ENCODE results near the gene PSMA7.
A peak's percentile ranks its signal among the peaks of the same experiment; 100 is the strongest.

The PSMA7 gene

DNA sequence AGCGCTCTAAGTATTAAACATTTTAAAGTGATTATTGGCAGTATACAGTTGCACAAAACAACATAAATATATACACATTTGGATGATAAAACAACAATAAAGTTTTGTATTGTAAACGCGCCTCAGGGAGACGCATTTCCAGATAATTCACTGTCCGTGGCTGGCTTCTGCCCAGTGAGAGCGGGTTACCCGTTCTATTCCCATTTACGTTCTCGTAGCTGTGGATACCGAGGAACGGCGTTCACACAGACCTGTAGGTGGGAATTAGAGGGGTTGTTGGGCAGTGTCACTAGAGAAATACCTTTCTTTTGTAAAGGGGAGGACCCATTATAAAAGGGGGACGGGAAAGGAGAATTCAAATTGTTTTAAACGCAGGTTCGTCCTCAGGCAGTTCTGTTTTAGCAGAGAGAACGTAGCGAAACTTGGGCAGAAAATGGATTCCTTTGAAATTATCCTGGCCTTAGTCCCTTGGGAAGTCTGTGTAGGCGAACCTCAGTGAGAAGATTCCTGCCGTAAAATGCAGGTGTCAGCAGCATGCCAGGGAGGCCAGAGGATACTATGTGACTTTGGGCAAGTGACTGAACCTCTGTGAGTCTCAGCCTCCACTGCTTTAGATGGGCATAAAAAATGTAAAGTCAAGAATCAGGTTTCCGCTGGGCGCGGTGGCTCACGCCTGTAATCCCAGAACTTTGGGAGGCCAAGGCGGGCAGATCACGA, 40.4 kb upstream of the PSMA7 start:
- no peak for TF ChIP-seq ZFX (IDR thresholded peaks at IDR 0.05; ENCODE audit: borderline replicate concordance)
- H3K27ac ChIP-seq = peak overlapping the region; percentile 86

DNA sequence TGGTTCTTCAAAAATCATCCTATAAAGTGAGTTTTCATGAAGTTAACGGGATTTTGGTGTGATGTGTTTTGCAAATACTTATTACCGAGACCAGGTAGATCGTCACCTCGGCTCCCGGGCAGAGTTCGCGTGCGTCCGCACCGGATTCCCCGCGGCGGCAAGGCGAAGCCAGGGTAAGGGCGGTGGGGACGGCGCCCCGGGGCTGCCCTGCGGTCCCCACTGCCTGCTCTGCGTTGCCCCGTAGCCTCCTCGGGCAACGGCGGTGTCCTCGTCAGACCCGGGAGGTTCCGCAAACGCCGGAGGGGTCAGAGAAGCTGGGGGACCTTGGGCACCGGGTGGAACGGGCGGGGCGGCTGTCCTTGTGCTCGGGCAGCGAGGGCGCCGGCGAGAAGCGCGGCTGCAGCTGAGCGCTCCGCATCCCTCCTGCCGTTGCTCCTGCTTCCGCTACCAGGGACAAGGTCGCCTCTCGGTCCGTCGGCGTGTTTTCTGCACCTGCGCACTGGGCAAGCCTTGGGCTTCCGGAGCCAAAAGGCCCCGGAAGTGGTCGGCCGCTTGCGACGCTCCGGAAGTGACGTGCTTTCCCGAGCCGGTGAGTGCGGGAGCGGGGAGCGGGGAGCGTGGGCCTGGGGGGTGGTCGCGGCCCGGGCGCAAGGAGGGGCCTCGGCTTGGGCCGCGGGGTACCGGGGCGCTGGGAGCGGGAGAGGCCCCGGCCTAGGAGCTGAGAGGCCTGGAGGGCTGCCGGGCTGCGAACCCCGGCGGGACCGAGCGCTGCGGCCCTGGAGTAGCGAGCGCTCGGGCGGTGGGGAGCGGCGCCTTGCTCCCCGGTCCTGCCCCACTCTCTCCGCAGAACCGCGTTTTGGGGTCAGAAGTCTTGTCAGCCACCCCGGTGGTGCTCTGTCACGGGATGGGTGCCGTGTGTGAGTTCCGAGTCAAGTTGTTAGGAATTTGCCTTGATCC, 39.6 kb upstream of the PSMA7 start, which contains the start of gene MTG2:
MTG2 (plus strand) TSS at position 560 of the 957 bp plus-strand sequence. CDS start 10,393 bp downstream, outside the sequence.
- TF ChIP-seq, protein P1, sequence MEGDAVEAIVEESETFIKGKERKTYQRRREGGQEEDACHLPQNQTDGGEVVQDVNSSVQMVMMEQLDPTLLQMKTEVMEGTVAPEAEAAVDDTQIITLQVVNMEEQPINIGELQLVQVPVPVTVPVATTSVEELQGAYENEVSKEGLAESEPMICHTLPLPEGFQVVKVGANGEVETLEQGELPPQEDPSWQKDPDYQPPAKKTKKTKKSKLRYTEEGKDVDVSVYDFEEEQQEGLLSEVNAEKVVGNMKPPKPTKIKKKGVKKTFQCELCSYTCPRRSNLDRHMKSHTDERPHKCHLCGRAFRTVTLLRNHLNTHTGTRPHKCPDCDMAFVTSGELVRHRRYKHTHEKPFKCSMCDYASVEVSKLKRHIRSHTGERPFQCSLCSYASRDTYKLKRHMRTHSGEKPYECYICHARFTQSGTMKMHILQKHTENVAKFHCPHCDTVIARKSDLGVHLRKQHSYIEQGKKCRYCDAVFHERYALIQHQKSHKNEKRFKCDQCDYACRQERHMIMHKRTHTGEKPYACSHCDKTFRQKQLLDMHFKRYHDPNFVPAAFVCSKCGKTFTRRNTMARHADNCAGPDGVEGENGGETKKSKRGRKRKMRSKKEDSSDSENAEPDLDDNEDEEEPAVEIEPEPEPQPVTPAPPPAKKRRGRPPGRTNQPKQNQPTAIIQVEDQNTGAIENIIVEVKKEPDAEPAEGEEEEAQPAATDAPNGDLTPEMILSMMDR (IDR thresholded peaks at IDR 0.05) = no peak
- TF ChIP-seq ZFX (IDR thresholded peaks at IDR 0.05; ENCODE audit: borderline replicate concordance) = no peak
- H3K27ac ChIP-seq = peak within 1 kb of the TSS; percentile 86

DNA sequence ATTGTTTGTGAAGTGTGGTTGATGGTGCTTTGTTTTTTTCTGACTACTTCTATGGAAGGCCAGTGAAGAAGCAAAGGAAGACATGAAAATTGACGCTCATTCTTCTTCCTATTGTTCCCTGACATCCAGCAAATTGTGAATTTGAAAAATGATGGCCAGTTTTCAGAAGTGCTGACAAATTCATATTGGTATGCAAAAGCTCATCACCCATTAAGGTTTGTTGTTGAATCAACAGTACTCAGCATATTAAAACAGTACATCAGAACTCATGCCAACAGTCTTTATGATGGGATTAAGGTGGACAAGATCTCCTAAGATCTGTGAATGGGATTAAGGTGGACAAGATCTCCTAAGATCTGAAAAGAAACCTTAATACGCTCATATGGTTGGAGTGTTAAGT, 38.6 kb upstream of the PSMA7 start:
- TF ChIP-seq, protein P1 (IDR thresholded peaks at IDR 0.05) = no peak
- peak overlapping the region; percentile 86 for H3K27ac ChIP-seq

DNA sequence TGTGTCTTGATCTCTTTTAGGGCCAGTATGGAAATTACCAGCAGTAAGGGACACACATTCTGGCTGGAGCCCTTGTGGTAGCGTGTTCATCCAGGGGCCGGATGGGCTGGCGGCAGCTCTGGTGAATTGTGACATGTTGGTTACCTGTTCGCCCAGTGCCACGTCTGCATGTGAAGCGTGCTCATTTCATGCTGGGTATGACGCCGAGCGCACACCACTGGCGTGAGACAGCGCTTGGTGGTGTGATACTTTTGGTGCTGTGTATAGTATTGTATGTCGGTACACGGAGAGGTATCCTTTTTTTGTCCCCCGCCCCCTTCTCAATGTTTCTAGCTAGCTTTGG, 35.9 kb upstream of the PSMA7 start:
- TF ChIP-seq, protein P1 (IDR thresholded peaks at IDR 0.05) = no peak
- TF ChIP-seq ZFX (IDR thresholded peaks at IDR 0.05; ENCODE audit: borderline replicate concordance) = no peak
- H3K27ac ChIP-seq = no peak overlapping the region

DNA sequence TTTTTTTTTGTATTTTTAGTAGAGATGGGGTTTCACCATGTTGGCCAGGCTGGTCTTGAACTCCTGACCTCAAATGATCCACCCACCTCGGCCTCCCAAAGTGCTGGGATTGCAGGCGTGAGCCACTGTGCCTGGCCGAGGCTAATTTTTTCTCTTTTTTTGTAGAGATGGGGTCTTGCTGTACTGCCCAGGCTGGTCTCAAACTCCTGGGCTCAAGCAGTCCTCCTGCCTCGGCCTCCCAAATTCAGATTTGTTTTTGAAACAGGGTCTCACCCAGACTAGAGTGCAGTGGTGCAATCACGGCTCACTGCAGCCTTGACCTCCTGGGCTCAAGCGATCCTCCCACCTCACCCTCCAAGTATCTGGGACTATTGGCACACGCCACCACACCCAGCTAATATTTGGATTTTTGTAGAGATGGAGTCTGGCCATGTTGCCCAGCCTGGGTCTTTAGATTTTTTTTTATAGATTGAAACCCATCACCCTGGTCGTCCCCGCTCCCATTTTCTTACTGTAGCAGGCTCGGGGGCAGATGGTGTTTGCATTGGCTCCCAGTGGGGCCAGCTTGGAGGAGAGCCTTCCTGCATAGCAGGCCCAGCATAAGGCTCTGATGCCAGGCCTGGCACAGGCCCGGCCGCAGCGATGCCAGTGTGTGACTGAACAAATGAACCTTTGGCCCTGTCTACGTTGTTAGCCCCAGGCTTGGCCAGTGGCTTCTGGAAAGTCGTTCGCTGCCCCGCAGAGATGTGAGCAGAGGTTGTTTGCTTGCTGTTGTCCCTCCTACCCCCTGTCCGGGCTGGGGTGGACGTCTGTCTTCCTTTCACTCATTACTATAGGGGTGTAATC, 35.3 kb upstream of the PSMA7 start:
- TF ChIP-seq, protein P1 (IDR thresholded peaks at IDR 0.05) = no peak
- no peak for TF ChIP-seq ZFX (IDR thresholded peaks at IDR 0.05; ENCODE audit: borderline replicate concordance)
- no peak overlapping the region for H3K27ac ChIP-seq

DNA sequence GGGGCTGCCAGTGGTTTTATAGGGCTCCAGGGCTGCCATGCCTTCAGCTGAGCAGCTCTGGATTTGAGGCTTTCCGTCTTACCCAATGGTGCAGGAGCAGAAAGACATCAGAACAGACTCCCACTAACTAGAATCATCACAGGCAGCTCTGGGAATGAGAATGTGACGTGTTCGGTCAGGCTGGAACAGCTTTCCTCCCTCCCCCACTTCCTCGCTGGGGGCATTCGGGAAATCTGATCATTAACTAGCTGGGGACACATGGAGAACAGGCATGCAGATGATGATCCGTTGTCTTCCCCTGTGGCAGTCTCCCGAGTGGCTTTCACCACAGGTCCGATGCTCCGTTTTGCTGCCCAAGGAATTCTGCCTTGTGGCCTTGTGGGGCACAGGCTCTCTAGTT, 34.1 kb upstream of the PSMA7 start:
- H3K27ac ChIP-seq = no peak overlapping the region
- TF ChIP-seq, protein P1 (IDR thresholded peaks at IDR 0.05) = no peak
- no peak for TF ChIP-seq ZFX (IDR thresholded peaks at IDR 0.05; ENCODE audit: borderline replicate concordance)

DNA sequence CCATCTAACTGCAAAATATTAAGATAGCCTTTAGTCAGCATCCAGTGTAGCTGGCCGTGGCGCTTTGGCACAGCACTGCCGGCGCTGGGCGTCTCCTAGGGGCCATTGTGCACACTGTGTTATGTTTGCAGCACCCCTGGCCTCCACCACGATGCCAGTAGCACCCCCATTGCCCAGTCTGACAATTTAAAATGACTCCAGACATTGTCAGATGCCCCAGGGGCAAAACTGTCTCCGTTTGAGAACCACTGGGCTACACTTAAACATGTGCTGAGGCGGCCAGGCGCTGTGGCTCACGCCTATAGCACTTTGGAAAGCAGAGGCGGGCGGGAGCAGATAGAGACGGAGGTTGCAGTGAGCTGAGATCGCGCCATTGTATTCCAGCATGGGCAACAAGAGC, 33.7 kb upstream of the PSMA7 start:
- H3K27ac ChIP-seq = no peak overlapping the region
- no peak for TF ChIP-seq ZFX (IDR thresholded peaks at IDR 0.05; ENCODE audit: borderline replicate concordance)
- TF ChIP-seq, protein P1 (IDR thresholded peaks at IDR 0.05) = no peak
